NCI-H2227 (cell line): ENCODE results near the gene FPR1.
A peak's percentile ranks its signal among the peaks of the same experiment; 100 is the strongest.
"Not testable (repeated sequence)": the region's sequence is repeated elsewhere in the genome, so short reads cannot be mapped to it uniquely, and the experiment has no call there.

Experiments
- DNase-seq: peaks from one replicate; lab custom pipeline; 2025; ENCODE audit not compliant: unreplicated experiment; lab: John Stamatoyannopoulos, UW

Gene FPR1

DNA sequence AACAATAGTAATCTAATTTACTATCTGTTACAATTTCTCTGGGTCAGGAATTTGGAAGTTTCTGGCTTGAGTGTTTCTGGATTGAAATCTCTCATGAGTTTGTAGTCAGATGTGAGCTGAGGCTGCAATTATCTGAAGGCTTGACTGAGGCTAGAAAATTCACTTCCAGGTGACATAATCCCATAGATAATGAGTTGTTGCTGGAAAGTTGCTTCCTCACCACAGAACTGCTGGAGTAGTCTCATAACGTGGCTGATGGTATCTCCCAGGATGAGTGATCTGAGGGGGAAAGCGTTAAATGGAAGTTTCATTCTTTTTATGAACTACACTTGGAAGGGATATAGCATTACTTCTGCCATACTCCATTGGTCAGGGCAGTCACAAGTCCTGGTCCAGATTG is 28.0 kb upstream of the FPR1 start:
- DNase-seq = no peak

GRCh38 chr19:51779181-51779580 is 27.5 kb upstream of the FPR1 start:
- DNase-seq = no peak

- DNase-seq = peak; percentile 76
Measured at GRCh38 chr19:51777570-51778462, 26.1 kb upstream of the FPR1 start.

GRCh38 chr19:51776561-51776960 is 24.9 kb upstream of the FPR1 start:
- not testable (repeated sequence) for DNase-seq

DNA sequence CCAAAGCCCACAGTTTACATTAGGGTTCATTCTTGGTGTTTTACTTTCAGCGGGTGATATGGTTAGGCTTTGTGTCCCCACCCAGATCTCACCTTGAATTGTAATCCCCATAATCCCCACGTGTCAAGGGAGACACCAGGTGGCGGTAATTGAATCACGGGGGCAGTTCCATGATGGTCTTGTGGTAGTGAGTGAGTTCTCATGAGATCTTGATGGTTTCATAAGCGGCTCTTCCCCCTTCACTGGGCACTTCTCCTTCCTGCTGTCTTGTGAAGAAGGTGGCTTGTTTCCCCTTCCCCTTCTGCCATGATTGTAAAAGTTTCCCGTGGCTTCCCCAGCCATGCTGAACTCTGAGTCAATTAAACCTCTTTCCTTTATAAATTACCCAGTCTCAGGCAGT is 21.3 kb upstream of the FPR1 start:
- DNase-seq = no peak

DNA sequence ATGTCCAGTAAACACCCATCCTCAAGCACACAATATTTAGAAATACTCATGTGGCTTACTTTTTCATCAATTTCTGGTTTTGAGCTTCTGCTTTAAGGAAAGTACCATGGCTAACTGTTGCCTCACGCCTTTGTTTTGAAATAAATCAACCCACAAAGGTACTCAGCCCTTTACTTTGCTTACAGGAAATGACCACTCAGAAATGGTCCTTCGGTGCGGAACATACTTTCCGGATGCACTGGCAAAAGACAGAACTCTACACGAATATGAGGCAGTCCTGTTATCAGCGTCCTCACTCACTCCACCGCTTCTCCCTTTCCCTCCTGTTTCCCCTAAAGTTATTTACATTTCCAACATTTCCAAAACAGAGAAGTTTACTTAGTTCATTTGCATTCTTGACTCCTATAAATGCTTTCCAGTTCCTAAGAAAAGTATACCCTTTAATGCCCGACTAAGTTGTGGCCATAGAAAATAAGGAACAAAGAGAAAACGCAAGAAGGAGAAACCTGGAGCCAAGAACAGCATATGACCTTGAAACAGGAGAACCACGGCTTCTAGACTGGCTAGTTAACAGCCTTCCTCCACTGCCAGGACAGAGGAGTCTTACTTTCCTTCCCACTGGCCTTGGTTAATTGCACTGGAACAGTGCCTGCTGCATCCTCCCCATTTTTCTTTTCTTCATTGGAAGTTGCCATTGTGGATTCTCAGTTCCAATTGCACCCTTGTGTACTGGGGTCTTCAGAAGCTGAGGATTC is 19.9 kb upstream of the FPR1 start:
- DNase-seq = no peak

DNA sequence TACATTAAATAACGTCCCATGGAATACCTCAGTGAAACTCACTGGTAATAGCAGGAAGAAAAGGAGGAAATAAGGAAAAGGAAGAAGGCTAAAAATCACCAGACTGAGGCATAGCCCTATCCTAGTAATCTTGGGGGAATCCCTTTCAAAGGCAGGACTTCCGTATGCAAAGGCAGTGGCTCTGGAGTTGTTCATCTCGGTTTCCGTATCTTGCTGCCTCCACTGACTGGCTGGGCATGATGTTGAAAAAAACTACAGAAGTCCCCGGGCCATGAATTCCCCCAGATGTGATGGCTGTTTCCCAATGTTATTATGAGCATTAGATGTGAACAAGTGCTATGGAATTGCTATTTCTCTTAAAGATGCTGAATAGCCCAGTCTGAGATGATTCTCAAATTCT is 14.8 kb upstream of the FPR1 start:
- DNase-seq = no peak

DNA sequence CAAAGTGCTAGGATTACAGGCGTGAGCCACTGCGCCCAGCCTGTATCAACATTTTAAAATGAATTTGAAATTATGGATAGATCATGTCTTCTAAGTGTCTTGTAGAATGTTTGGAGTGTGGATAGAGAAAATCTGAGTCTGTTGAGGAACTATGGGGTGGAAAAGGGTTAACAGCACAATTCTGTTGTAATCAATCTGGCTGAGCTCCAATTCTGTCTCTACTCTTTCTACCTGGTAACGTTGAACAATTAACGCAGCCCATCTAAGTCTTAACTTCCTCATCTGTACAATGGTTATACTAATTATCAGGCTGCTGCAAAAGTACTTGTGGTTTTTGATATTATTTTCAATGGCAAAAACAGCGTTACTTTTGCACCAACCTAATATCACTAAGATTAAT is 13.4 kb upstream of the FPR1 start:
- DNase-seq = no peak

- DNase-seq = no peak
Measured at GRCh38 chr19:51761696-51762095, 10.0 kb upstream of the FPR1 start.

DNA sequence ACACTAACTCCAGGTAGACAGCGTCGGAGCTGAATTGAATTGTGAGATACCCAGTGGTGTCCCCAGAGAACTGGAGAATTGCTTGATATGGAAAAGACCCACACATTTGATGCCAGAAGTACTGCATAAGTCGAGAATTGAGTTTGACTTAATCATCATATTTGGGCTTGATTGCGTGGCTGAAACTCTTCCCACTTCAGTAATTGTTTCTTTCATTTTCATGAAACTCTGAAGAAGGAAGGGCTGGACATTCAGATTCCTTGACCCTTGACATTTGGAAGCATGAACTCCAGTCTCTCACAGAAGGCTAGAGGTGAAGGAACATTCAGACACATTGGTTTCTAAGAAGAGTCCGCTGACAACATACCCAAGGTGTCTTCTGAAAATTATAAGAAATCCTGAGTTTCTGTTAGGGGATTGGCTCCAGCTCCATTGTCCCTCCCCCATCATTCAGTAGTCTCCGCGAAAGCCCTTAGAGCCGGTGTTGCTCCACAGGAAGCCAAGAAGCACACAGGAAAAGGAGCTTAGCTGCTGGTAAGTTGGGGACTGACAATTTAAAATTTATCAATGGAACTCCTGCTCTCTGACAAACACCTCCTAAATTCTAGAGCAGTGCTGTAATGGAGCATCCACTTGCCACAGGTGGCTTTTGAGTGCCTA is 9.1 kb upstream of the FPR1 start, which contains the start of gene FPR2:
TSS of gene FPR2 (plus strand) at position 484 of the 660 bp plus-strand sequence. CDS start 7,479 bp downstream, outside the sequence.
- no peak for DNase-seq

- no peak for DNase-seq
Measured at GRCh38 chr19:51755571-51755970, 3.9 kb upstream of the FPR1 start.

DNA sequence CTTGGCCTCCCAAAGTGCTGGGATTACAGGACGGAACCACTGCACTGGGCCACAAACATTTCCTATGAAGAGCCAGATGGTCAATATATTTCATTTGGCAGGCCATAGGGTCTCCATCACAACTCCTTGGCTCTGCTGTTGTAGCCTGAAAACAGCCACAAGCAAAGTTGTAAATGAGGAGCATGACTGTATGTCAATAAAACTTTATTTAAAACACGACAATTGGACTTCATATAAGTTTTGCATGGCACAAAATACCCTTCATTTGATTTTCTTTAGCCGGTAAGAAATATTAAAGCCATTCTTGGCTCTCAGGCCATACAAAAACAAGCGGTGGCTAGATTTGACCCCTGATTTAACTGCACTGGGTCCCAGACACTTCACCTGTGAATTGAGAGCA is 3.1 kb upstream of the FPR1 start:
- no peak for DNase-seq

DNA sequence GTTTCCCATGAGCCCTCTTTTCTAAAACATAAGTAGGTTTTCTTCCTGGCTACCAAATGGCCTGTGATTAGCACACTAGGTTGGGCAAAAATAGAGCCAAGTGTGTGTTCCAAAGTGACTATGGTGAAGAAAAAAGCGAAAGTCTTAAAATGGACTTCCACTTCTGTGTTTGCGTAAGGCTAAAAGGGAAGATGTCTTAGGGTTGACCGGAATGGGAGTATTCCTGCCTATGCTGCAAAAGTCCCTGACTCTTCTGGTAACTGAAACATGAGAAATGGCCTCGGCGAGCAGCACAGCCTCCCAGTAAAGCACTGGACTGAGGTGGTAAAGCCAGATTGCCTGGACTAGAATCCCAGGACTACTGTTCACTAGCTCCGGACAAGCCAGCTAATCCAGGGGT is 2.4 kb upstream of the FPR1 start:
- no peak for DNase-seq

DNA sequence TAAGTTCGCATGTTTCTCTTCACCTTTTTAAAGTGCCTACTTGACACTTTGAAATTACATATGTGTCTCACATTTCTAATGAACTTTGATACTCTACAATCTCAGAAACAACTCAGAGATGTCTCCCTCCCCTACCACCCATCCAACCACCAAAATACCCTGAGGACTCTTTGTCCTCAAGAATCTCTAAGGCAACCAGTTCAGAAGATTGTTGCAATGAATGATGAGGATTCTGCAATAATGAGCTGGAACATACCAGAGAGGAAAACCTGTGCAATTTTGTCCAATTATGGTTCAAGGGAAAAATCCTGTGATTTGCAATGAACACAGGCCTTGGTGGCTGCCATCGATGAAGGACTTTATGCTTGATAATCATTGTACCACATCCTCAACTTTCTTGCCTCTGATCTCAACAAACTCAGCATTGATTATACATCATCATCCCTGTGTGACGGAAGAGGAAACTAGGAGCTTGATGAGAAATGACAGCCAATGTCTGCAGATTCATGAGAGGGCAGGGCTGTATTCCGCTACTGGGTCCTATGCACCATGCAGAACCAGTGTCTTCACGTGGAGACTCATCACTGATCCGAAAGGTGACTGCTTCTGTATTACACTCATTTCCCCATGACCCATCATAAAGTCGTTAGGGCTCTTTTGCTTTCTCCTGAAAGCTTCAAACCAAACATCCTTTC is 1.1 kb downstream of the FPR1 start:
- DNase-seq = no peak

DNA sequence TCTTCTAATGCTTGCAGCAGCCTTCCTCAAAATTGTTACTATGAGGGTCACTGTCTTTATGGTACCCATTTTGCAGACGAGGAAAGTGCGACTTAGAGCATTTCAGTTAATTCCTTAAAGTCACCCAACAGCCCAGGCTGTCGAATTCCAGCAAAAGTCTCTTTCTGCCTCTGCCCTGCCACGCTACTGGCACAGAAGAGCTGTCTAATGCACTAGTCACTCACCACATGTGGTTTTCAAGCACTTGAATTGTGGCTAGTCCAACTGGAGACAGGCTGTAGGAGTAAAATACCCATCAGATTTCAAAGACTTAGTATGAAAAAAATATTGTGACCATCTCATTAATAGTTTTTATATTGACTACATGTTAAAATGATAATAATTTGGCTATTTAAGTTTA is 1.7 kb downstream of the FPR1 start:
- DNase-seq = no peak

DNA sequence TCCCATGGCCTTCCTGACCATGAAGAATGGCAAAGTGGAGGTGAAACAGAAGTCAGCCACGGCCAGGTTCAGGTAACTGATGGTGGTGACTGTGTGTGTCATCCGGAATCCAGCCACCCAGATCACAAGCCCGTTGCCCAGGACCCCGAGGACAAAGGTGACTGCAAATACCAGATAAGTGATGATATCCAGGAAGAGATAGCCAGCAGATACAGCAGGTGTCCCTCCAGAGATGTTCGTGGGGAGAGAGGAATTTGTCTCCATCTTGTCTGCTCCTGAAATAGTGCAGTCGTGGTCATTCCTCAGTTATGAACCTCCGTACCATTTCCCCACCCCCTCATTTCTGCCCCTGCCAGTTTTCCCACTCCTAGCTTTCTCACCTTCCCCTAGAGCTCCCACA is 4.9 kb downstream of the FPR1 start:
- no peak for DNase-seq

DNA sequence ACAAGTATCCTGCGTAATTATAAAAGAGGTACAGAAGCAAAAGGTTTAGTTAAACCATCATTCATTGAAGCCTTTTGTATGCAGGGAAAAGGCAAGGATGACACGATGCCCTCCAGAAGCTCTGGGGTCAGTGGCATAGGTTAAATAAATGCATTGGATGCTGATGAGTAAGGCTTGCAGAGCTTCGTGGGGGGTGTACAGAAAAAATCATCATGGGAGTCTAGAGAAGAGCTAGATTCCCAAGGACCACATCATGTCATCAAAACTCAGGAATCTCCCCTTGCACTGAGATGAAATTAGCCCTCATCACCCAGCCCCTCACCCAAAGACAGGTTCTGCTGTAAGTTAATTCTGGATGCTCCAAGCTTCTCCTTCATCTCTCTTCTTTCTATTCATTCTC is 8.3 kb downstream of the FPR1 start:
- no peak for DNase-seq

DNA sequence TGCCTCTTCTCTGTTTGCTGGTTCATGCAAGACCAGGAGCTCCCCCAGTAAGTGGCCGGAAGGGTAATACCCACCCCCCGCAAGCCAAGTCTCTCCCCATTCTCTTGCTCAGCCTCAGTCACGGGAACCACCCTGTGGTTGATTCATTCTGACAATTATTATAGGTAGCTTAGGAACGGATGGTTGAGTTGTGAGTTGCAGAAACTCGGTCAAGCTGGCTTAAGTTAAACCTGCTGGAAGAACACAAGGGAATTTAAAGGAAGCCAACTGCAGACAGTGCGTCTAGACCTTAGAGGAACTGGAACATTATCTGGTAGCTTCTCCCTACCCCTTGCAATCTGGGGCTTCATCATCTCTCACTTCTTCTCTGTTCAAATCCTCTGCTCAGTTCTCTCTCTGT is 8.9 kb downstream of the FPR1 start:
- DNase-seq = no peak

DNA sequence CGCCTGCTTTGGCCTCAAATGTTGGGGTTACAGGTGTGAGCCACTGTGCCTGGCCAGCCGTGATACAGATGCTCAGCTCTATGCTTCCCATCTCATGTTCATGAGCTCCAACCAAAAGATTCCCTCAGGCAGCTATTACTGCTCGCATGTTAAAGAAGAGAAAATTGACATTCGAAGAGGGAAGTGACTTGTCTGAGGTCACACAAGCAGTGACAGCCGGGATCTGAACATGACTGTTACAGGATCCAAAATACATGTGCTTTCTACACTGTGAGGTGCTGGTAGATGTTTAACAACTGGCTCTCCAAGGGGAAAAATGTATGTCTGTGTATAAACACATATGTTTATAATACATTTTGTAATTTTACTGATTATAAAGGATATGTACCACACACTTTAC is 11.3 kb downstream of the FPR1 start:
- DNase-seq = no peak

- no peak for DNase-seq
Measured at GRCh38 chr19:51739466-51740213, 12.0 kb downstream of the FPR1 start.
